ENCODE results near the gene SEMA5B.

SEMA5B gene

DNA sequence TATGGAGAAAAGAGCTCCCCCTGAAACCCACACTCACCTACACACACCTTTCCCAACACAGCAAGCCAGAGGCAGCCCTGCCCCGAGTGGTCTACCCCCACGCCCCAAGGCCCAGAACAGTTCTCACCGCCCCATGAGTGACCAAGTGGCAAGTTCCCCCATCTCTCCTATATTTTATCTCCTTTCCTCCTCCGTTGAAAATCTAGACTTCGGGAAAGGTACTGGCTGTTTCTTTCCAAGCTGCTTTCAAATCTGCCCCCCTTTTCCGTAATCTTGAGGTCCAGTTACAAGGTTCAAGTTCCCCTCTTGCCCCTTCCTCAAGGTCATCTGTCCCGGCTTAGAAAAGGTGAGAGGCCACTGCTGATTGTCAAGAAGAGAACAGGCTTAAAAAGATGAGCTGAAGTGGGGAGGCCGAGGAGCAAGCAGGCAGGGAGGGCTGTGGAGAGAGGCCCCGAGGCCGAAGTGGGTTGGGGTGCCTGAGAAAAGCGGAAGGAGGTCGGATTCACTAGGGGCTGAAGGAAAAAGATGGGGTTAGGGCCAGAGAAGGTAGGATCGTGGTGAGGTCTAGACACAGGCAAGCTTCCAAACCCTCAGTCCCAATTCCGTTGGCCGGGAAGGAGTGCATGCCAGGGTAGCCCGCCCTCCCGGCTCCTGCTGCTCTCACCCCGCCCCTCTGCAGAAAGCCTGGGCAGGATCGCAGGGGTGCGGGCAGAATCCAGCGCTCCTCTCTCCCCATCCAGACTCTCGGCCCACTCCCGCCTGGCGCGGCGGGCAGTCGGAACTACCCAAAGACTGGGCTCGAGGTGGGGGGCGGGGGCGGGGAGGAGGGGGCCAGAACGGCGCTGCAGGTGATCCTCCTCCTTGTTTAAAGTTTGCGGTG lies 1.7 kb downstream of the SEMA5B start:
- no peak for DNase-seq

- no peak for DNase-seq
These were observed 3.5 kb downstream of the SEMA5B start for GRCh38 chr3:123024056-123024455.

DNA sequence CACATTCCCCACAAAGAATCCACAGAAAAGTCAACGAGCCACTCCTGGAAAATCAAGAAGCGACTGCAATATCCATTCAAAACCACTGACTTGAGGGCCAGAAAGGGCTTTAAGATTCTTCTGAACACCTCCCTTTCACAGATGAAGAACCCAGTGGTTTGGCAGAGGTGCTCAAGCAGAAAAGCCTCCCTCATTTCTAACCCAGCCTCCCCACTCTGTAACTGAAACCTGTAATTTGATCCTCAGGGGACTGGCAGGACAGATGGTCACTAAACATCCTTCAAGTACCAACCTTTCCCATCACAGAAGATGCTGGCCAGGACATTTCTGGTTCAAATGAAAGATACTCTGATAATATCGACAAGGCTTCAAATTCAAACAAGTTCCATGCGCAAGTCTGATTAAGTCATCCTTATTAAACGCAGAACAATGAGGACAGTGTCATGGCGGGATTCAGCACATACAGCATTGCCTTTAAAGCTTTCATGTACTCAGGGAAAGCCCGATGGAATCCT lies 5.5 kb downstream of the SEMA5B start:
- DNase-seq, result no peak

- DNase-seq, result no peak
These were observed 6.2 kb downstream of the SEMA5B start for GRCh38 chr3:123021388-123021787.

DNA sequence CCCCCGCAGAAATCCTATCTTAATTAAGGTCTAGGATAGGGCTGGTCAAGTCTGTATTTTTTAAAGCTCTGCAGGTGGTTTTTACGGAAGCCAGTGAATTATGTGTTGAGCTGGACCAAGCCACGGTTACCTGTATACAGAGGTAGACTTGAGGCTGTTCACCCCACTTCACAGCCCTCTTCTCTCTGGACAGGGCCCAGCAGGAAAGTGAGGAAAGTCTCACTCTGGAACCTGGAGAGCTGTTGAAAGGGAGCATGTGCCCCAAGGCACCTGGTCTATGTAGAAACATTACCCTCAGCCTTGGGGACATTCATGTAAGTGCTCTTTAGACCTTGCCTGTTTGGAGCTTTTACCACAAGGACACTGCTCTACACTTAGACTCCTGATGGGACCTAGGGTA lies 6.9 kb downstream of the SEMA5B start:
- DNase-seq, result no peak

DNA sequence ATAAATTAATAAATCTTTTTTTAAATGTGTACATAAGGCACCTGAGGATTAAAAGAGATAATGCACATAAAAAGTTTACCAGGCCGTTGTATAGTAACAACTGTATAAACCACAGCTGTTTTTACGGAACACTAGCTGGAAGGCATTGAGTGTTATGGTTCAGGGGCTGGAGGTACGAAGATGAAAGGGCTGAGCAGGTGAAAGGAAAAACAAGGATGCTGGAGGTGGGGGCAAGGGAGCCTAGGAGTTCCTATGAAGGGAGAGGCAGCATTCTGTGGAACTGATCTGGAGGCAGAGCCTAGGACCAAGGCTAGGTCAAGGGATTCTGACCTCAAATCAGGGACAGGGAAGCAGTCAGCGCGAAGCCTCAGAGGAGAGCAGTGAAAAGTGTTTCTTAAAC lies 8.0 kb downstream of the SEMA5B start:
- no peak for DNase-seq

- no peak for DNase-seq
These were observed 8.4 kb downstream of the SEMA5B start for GRCh38 chr3:123019161-123019560.

- DNase-seq, result no peak
These were observed 8.9 kb downstream of the SEMA5B start for GRCh38 chr3:123018683-123019082.

GRCh38 chr3:123015596-123015995 lies 12.0 kb downstream of the SEMA5B start:
- DNase-seq, result no peak

DNA sequence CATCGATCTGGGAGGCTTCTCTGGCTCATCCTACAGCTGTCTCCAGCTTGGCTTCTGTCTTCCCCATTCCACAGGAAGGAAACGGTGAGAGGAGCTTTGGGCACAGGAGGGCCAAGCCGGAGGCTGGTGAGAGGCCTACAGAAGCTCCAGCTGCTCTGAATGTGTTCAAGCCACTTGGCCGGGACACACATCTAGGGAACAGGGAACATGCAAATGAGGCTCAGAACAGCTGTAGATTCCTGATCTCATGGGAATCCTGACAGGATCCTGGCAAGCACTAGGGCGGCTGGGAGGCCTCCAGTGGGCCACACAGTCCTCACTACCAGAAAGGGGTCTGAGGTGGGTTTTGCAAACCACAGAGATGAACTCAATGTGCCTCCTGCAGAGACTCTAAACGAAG lies 13.7 kb downstream of the SEMA5B start:
- no peak for DNase-seq

DNA sequence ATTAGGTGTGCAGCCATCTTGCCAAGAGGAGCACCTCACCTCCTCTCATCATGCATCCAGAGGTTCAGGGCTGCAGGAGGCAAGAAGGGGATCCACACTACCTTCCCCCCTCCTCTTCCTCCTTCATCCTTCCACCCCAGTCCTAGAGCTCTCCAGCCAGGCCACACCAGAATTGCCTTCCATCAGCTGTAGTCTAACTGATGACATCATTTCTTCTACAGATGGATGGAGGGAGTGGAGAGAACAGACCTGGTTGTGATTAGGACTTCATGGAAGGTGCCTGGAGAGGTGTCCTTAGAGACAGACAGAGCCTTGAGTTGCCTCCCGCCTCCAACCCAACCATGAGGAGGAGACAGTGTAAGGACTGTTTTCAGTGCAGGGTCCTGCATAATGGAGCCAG lies 14.9 kb downstream of the SEMA5B start:
- no peak for DNase-seq

GRCh38 chr3:123011447-123011846 lies 16.1 kb downstream of the SEMA5B start:
- DNase-seq, result no peak

GRCh38 chr3:123008840-123009239 lies 18.7 kb downstream of the SEMA5B start:
- no peak for DNase-seq

DNA sequence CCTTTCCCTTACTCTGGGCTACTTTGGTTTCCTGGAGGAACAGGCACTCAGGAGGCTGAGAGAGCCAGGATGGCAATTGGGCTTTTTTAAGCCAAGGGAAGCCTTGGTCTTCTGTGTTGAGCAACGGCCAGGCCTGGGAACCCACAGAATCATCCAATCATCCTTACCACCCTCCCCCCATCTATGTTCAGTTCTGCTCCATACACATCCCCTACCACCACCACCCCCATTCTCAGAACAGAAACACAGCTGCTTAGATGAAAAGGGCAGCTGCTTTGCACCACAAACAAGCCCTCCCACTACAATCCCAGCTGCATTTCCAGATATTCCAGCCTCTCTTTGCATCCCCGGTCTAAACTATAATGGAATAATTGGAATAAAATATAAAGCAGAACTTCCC lies 21.0 kb downstream of the SEMA5B start:
- no peak for DNase-seq

DNA sequence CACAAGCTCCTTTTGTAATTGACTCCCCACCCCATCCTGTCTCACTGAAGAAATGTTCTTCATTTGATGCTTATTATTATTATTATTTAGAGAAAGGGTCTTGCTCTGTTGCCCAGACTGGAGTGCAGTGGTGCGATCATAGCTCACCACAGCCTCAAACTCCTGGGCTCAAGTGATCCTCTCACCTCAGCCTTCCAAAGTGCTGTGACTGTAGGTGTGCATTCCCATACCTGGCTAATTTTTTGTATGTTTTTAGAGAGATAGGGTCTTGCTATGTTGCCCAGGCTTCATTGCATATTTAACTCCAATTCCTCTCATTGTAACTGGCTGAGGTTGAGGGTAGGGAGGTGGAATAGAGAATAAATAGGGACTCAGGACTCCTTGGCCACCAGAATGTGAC lies 22.3 kb downstream of the SEMA5B start:
- DNase-seq, result no peak

GRCh38 chr3:123004201-123004918 lies 23.2 kb downstream of the SEMA5B start:
- no peak for DNase-seq

DNA sequence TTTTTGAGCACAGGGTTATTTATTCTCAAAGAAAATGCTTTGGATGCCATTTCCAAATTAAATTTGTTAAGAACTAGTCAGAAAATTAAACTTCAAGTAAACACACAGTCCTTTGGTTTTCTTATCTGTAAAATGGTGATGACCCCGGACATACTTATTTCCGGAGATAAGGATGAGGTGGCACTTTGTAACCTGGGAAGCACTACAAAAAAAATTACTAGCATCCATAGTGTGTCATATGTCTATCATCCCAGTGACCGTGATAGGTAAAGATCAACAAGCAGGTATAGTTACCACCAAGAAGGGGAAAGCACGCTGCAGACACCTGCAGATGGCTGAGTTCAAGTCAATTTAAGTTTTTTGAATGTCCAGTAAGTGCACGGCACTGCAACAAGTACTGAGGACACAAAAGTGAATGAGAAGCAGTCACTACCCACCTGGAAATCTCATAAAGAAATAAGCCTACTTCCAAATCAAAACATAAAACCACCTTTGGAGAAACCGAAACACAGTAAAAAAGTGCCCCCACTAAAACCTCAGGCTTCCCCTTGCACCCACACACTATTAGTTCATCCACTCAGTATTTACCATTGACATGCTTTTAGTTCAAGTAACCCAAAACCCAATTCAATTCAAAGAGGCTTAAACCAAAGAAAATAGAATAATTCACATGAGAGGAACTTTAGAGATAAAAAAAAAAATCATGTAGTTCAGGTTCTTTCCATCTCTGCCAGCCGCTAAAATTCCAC lies 24.6 kb downstream of the SEMA5B start:
- no peak for DNase-seq

DNA sequence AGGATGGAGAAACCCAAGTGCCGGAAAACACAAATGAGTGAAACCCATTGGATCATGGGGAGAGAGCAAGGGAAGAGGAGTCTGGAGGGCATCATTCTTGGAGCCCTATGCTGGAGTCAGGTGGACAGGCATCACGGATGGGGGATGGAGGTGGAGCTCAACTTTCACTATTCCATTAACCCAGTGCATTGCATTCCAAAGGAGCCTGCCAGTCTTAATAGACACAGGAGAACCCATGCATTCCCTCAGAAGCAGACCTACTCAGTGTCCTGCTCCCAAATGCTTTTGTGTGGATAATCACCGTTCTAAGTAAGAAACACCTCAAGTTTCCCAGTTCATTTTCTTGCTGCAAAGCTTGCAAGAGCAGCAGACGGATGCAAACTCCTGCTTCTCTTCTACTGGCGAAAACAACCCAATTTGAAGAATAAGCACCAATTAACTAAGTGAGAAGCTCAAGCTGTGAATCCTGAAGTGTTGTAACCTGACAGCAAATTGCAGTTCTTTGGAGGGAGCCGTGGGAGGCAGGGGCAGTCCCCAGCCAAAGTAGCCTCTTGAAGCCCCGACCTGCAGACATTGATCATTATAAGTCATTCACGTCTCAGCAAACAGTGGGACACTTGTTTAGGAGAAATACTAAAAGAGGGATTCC lies 25.3 kb downstream of the SEMA5B start:
- peak; percentile 5 for DNase-seq

- no peak for DNase-seq
These were observed 28.7 kb downstream of the SEMA5B start for GRCh38 chr3:122998856-122999255.

DNA sequence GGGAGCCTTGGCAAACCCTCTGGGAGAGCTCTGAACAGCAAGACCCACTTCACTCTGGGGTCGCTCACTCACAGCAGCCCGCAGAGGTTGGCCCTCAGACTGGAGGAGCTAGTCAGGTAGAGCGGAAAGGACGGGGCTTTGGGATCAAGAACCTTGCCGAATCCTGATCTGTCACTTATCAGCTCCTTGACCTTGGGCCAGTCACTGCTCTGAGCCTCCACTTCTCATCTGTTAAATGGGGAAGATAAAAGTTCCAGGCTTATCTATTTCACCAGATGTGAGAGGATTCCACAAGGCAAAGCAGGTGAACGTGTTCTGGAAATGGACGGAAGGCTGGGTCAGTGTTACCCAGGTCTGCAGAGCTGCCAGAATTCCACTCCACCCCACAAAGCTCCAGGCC lies 29.4 kb downstream of the SEMA5B start:
- no peak for DNase-seq

DNA sequence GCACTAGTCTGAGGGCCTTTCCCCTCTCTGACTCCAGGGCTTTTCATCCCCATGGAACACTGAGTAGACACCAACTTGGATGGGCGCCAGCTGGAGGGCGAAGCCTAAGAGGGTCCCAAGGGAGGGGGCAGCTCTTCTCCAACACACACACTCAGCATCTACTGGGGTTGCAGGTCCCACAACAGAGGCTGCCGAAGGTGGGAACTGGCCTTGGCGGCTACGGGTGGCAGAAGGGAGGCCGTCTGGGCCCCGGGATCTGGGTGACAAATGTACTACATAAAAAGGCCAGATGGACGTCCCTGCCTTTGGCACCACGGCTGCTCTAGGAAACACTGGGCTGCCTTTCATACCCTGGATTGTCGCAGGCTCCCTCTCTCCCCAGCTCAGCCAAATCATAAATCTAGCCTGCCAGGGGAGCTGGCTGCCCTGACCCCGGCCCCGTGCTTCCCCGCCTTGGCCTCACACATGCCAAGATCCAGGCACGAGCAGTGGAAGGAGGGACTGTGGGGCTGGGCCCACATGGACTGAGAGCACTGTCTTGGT lies 31.5 kb downstream of the SEMA5B start:
- no peak for DNase-seq

GRCh38 chr3:122994954-122995353 lies 32.6 kb downstream of the SEMA5B start:
- DNase-seq, result no peak
